GM18951 (cell line): Measurements from ENCODE around the gene SOX14.

Experiments
- POLR2A ChIP-seq: IDR thresholded peaks from 4 replicates; pipeline ENCODE4 v1.6.1; 2011; ENCODE audit warnings: mild to moderate bottlenecking; ENCODE audit not compliant: insufficient read length, insufficient read depth; ENCODE audit errors: extremely low read depth
- in situ Hi-C: fragments of 300-500 bp; cut with MboI; formaldehyde crosslinking; loops from one replicate; pipeline ENCODE4 v1.12.0; 2022; ENCODE audit warnings: low sequenced_read_pairs, mixed read lengths, inconsistent platforms; ENCODE audit not compliant: unreplicated experiment

SOX14 gene

GRCh38 chr3:137772214-137772955, 8.3 kb downstream of the SOX14 start:
- in situ Hi-C loops = no loop called here
- no peak for TF ChIP-seq POLR2A

- in situ Hi-C loops = no loop called here
- TF ChIP-seq POLR2A = no peak
Observed at GRCh38 chr3:137778941-137779340, 14.8 kb downstream of the SOX14 start.

GRCh38 chr3:137787529-137787928, 23.4 kb downstream of the SOX14 start:
- TF ChIP-seq POLR2A = no peak
- in situ Hi-C loops = no loop called here

GRCh38 chr3:137789236-137789635, 25.1 kb downstream of the SOX14 start:
- no peak for TF ChIP-seq POLR2A
- in situ Hi-C loops = no loop called here

GRCh38 chr3:137792626-137793271, 28.6 kb downstream of the SOX14 start:
- in situ Hi-C loops = no loop called here
- no peak for TF ChIP-seq POLR2A

GRCh38 chr3:137796993-137797392, 32.9 kb downstream of the SOX14 start:
- in situ Hi-C loops = no loop called here
- no peak for TF ChIP-seq POLR2A

GRCh38 chr3:137803215-137803614, 39.1 kb downstream of the SOX14 start:
- in situ Hi-C loops = no loop called here
- TF ChIP-seq POLR2A = no peak

- no peak for TF ChIP-seq POLR2A
- in situ Hi-C loops = no loop called here
Observed at GRCh38 chr3:137807998-137808397, 43.9 kb downstream of the SOX14 start.

GRCh38 chr3:137809509-137809908, 45.4 kb downstream of the SOX14 start:
- no peak for TF ChIP-seq POLR2A
- in situ Hi-C loops = no loop called here

GRCh38 chr3:137812023-137812422, 47.9 kb downstream of the SOX14 start:
- no peak for TF ChIP-seq POLR2A
- in situ Hi-C loops = no loop called here

- TF ChIP-seq POLR2A = no peak
- in situ Hi-C loops = no loop called here
Observed at GRCh38 chr3:137815251-137815650, 51.1 kb downstream of the SOX14 start.
